ENCODE measurements around the gene DCC. TPM values are rescaled to one million over a fixed set of nuclear protein-coding genes. Genes with fewer than 3 reads are reported as not detected.

DCC gene
- total RNA-seq, 2 donors from 2014 or later = not detected

- H3K27ac Mint-ChIP-seq = no peak overlapping the region
- H3K4me1 Mint-ChIP-seq (ENCODE audit: low read depth in 2 of 2) = no peaks in the 10 kb centered on the region
- H3K4me3 Mint-ChIP-seq = no peak overlapping the region
Observed at GRCh38 chr18:52902188-52902587, 562.2 kb downstream of the DCC start.

GRCh38 chr18:52903857-52904256 is 563.9 kb downstream of the DCC start:
- H3K27ac Mint-ChIP-seq = no peak overlapping the region
- H3K27me3 Mint-ChIP-seq = no peaks in the 10 kb centered on the region
- no peak overlapping the region for H3K4me3 Mint-ChIP-seq
- H3K4me1 Mint-ChIP-seq (ENCODE audit: low read depth in 2 of 2) = no peaks in the 10 kb centered on the region
- ATAC-seq = no peak
- peaks cover 11% of the 10 kb centered on the region for H3K9me3 Mint-ChIP-seq
- no peaks in the 10 kb centered on the region for H3K36me3 Mint-ChIP-seq
- no peak for DNase-seq (ENCODE audit: low spot score)

More at GRCh38 chr18:52902188-52902587, 562.2 kb downstream of the DCC start:
- DNase-seq (ENCODE audit: low spot score) = no peak
- Mint-ChIP-seq H3K9me3 (peaks cover 4% of the 10 kb centered on the region), H3K27me3 (no peaks in the 10 kb centered on the region), H3K36me3 (no peaks in the 10 kb centered on the region)
- ATAC-seq = no peak

- H3K9me3 Mint-ChIP-seq = peaks cover 7% of the 10 kb centered on the region
- no peak overlapping the region for H3K4me3 Mint-ChIP-seq
- no peaks in the 10 kb centered on the region for H3K27me3 Mint-ChIP-seq
- H3K4me1 Mint-ChIP-seq (ENCODE audit: low read depth in 2 of 2) = no peaks in the 10 kb centered on the region
- no peaks in the 10 kb centered on the region for H3K36me3 Mint-ChIP-seq
- DNase-seq (ENCODE audit: low spot score) = no peak
- ATAC-seq = no peak
- H3K27ac Mint-ChIP-seq = no peak overlapping the region
Observed at GRCh38 chr18:52907543-52908308, 567.7 kb downstream of the DCC start.

GRCh38 chr18:52914148-52914547 is 574.2 kb downstream of the DCC start:
- DNase-seq (ENCODE audit: low spot score) = no peak
- Mint-ChIP-seq H3K27ac (no peak overlapping the region), H3K4me1 (ENCODE audit: low read depth in 2 of 2) (no peaks in the 10 kb centered on the region), H3K36me3 (no peaks in the 10 kb centered on the region), H3K4me3 (no peak overlapping the region), H3K27me3 (no peaks in the 10 kb centered on the region), H3K9me3 (peaks cover 6% of the 10 kb centered on the region)
- no peak for ATAC-seq

- H3K27ac Mint-ChIP-seq = no peak overlapping the region
- no peak for DNase-seq (ENCODE audit: low spot score)
- H3K9me3 Mint-ChIP-seq = peaks cover 6% of the 10 kb centered on the region
- no peak for ATAC-seq
- H3K4me1 Mint-ChIP-seq (ENCODE audit: low read depth in 2 of 2) = no peaks in the 10 kb centered on the region
- no peaks in the 10 kb centered on the region for H3K27me3 Mint-ChIP-seq
- H3K4me3 Mint-ChIP-seq = no peak overlapping the region
- no peaks in the 10 kb centered on the region for H3K36me3 Mint-ChIP-seq
Observed at GRCh38 chr18:52920665-52921064, 580.7 kb downstream of the DCC start.

- no peak for DNase-seq (ENCODE audit: low spot score)
- H3K27me3 Mint-ChIP-seq = no peaks in the 10 kb centered on the region
- peaks cover 11% of the 10 kb centered on the region for H3K9me3 Mint-ChIP-seq
- no peaks in the 10 kb centered on the region for H3K4me1 Mint-ChIP-seq (ENCODE audit: low read depth in 2 of 2)
- no peak overlapping the region for H3K27ac Mint-ChIP-seq
- no peak overlapping the region for H3K4me3 Mint-ChIP-seq
- no peaks in the 10 kb centered on the region for H3K36me3 Mint-ChIP-seq
- ATAC-seq = no peak
Observed at GRCh38 chr18:52933356-52933755, 593.4 kb downstream of the DCC start.

- H3K4me3 Mint-ChIP-seq = no peak overlapping the region
- no peaks in the 10 kb centered on the region for H3K36me3 Mint-ChIP-seq
- no peak overlapping the region for H3K27ac Mint-ChIP-seq
- ATAC-seq (no peak), DNase-seq (ENCODE audit: low spot score) (no peak)
- H3K27me3 Mint-ChIP-seq = no peaks in the 10 kb centered on the region
- H3K4me1 Mint-ChIP-seq (ENCODE audit: low read depth in 2 of 2) = no peaks in the 10 kb centered on the region
- peaks cover 21% of the 10 kb centered on the region for H3K9me3 Mint-ChIP-seq
Observed at GRCh38 chr18:52936931-52937330, 596.9 kb downstream of the DCC start.

- no peaks in the 10 kb centered on the region for H3K36me3 Mint-ChIP-seq
- DNase-seq (ENCODE audit: low spot score) = no peak
- ATAC-seq = no peak
- no peaks in the 10 kb centered on the region for H3K27me3 Mint-ChIP-seq
- no peaks in the 10 kb centered on the region for H3K4me1 Mint-ChIP-seq (ENCODE audit: low read depth in 2 of 2)
- no peak overlapping the region for H3K27ac Mint-ChIP-seq
- H3K4me3 Mint-ChIP-seq = no peak overlapping the region
- peaks cover 21% of the 10 kb centered on the region for H3K9me3 Mint-ChIP-seq
Observed at GRCh38 chr18:52937840-52938239, 597.8 kb downstream of the DCC start.

- H3K4me1 Mint-ChIP-seq (ENCODE audit: low read depth in 2 of 2) = no peaks in the 10 kb centered on the region
- H3K36me3 Mint-ChIP-seq = no peaks in the 10 kb centered on the region
- ATAC-seq (no peak), DNase-seq (ENCODE audit: low spot score) (no peak)
- H3K4me3 Mint-ChIP-seq = no peak overlapping the region
- H3K27ac Mint-ChIP-seq = no peak overlapping the region
- H3K27me3 Mint-ChIP-seq = no peaks in the 10 kb centered on the region
- peaks cover 15% of the 10 kb centered on the region for H3K9me3 Mint-ChIP-seq
Observed at GRCh38 chr18:52945552-52945951, 605.6 kb downstream of the DCC start.

GRCh38 chr18:52948868-52949444 is 609.0 kb downstream of the DCC start:
- Mint-ChIP-seq H3K4me1 (ENCODE audit: low read depth in 2 of 2) (no peaks in the 10 kb centered on the region), H3K9me3 (peaks cover 15% of the 10 kb centered on the region), H3K4me3 (no peak overlapping the region), H3K36me3 (no peaks in the 10 kb centered on the region), H3K27ac (no peak overlapping the region), H3K27me3 (no peaks in the 10 kb centered on the region)
- ATAC-seq (no peak), DNase-seq (ENCODE audit: low spot score) (no peak)

GRCh38 chr18:52950155-52950554 is 610.2 kb downstream of the DCC start:
- Mint-ChIP-seq H3K27ac (no peak overlapping the region), H3K4me3 (no peak overlapping the region), H3K9me3 (peaks cover 16% of the 10 kb centered on the region), H3K36me3 (no peaks in the 10 kb centered on the region), H3K27me3 (no peaks in the 10 kb centered on the region), H3K4me1 (ENCODE audit: low read depth in 2 of 2) (no peaks in the 10 kb centered on the region)
- no peak for DNase-seq (ENCODE audit: low spot score)
- ATAC-seq = no peak

GRCh38 chr18:52953387-52953786 is 613.4 kb downstream of the DCC start:
- no peak overlapping the region for H3K27ac Mint-ChIP-seq
- no peak for ATAC-seq
- no peaks in the 10 kb centered on the region for H3K27me3 Mint-ChIP-seq
- H3K4me1 Mint-ChIP-seq (ENCODE audit: low read depth in 2 of 2) = no peaks in the 10 kb centered on the region
- no peaks in the 10 kb centered on the region for H3K36me3 Mint-ChIP-seq
- DNase-seq (ENCODE audit: low spot score) = no peak
- no peak overlapping the region for H3K4me3 Mint-ChIP-seq
- peaks cover 19% of the 10 kb centered on the region for H3K9me3 Mint-ChIP-seq

GRCh38 chr18:52963481-52963880 is 623.5 kb downstream of the DCC start:
- DNase-seq (ENCODE audit: low spot score) (no peak), ATAC-seq (no peak)
- peaks cover 12% of the 10 kb centered on the region for H3K9me3 Mint-ChIP-seq
- no peaks in the 10 kb centered on the region for H3K27me3 Mint-ChIP-seq
- H3K27ac Mint-ChIP-seq = no peak overlapping the region
- no peaks in the 10 kb centered on the region for H3K4me1 Mint-ChIP-seq (ENCODE audit: low read depth in 2 of 2)
- H3K36me3 Mint-ChIP-seq = peaks cover 6% of the 10 kb centered on the region
- no peak overlapping the region for H3K4me3 Mint-ChIP-seq

GRCh38 chr18:52970686-52971085 is 630.7 kb downstream of the DCC start:
- no peak overlapping the region for H3K4me3 Mint-ChIP-seq
- ATAC-seq = no peak
- H3K27me3 Mint-ChIP-seq = no peaks in the 10 kb centered on the region
- no peak for DNase-seq (ENCODE audit: low spot score)
- H3K36me3 Mint-ChIP-seq = no peaks in the 10 kb centered on the region
- H3K9me3 Mint-ChIP-seq = peaks cover 17% of the 10 kb centered on the region
- no peaks in the 10 kb centered on the region for H3K4me1 Mint-ChIP-seq (ENCODE audit: low read depth in 2 of 2)
- H3K27ac Mint-ChIP-seq = no peak overlapping the region

- no peak for ATAC-seq
- Mint-ChIP-seq H3K36me3 (no peaks in the 10 kb centered on the region), H3K27me3 (no peaks in the 10 kb centered on the region), H3K4me3 (no peak overlapping the region), H3K27ac (no peak overlapping the region), H3K9me3 (peaks cover 21% of the 10 kb centered on the region), H3K4me1 (ENCODE audit: low read depth in 2 of 2) (no peaks in the 10 kb centered on the region)
- no peak for DNase-seq (ENCODE audit: low spot score)
Observed at GRCh38 chr18:52971097-52971496, 631.1 kb downstream of the DCC start.

Measured in natural killer cell treated with Interleukin-12 subunit alpha and Interleukin-12 subunit beta and Interleukin-15 and Interleukin-18, amount 100 ng/mL, for 72 hours (primary cell).